Sigmoid colon (tissue), 7 donors: ENCODE data around the gene CRIP2. TPM values are rescaled to one million over a fixed set of nuclear protein-coding genes. Genes with fewer than 3 reads are reported as not detected.

Source experiments
- DNase-seq: peaks from one replicate; pipeline ENCODE4 v3.0.0-alpha.2; 2019
- H3K27ac ChIP-seq, 4 donors: fragments of 200-600 bp; sonication (generic); one replicate each; pipeline ENCODE4 v1.5.1; 2016 to 2019; ENCODE audit warnings: mild to moderate bottlenecking in 1 of 4
- H3K27me3 ChIP-seq, 3 donors: fragments of 200-600 bp; sonication (generic); one replicate each; pipeline ENCODE4 v1.5.1; 2019; ENCODE audit warnings: mild to moderate bottlenecking in 1 of 3
- H3K36me3 ChIP-seq, 4 donors: fragments of 200-600 bp; sonication (generic); one replicate each; pipeline ENCODE4 v1.5.1; 2016 to 2019
- H3K4me1 ChIP-seq, 4 donors: fragments of 200-600 bp; sonication (generic); one replicate each; pipeline ENCODE4 v1.5.1; 2017 to 2019
- H3K4me3 ChIP-seq, 4 donors: fragments of 200-600 bp; sonication (generic); one replicate each; pipeline ENCODE4 v1.5.1; 2017 to 2019; ENCODE audit warnings: mild to moderate bottlenecking in 2 of 4, moderate library complexity in 1 of 4
- H3K9me3 ChIP-seq, 4 donors: fragments of 200-600 bp in 3 of 4; sonication (generic) in 3 of 4; one replicate each; pipeline versions ENCODE4 v1.5.1 to v1.6.1; 2013 to 2019
- CTCF ChIP-seq, 4 experiments: fragments of 450-650 bp in 3 of 4; fragments of 200-600 bp in 1 of 4; IDR thresholded peaks; one replicate each; pipeline ENCODE4 v1.5.1; 2016 to 2019; ENCODE audit warnings: antibody characterized with exemption in 4 of 4, mild to moderate bottlenecking in 3 of 4, moderate library complexity in 2 of 4
- EP300 ChIP-seq, 4 donors: sonication (generic); formaldehyde crosslinking; IDR thresholded peaks; one replicate each; pipeline ENCODE4 v1.6.1; 2017; ENCODE audit warnings: antibody characterized with exemption in 4 of 4
- POLR2A ChIP-seq, 2 donors: fragments of 450-650 bp; IDR thresholded peaks; one replicate each; pipeline ENCODE4 v1.6.1; 2016; ENCODE audit warnings: antibody characterized with exemption in 2 of 2, mild to moderate bottlenecking in 2 of 2, moderate library complexity in 2 of 2
- POLR2AphosphoS5 ChIP-seq, 4 donors: sonication (generic); formaldehyde crosslinking; IDR thresholded peaks; one replicate each; pipeline ENCODE4 v1.6.1; 2017; ENCODE audit warnings: antibody characterized with exemption in 4 of 4
- WGBS, 2 donors: extraction: QIAGEN DNeasy Blood & Tissue Kit; methylation state at CpG; one replicate each; pipeline ENCODE4 v1.1.7; 2013; 5-methylcytosine and 5-hydroxymethylcytosine counted together
- intact Hi-C: fragments of 100-400 bp; cut with DNase I; formaldehyde crosslinking; loops from one replicate; pipeline ENCODE4 v1.15.1; 2023
- polyA plus RNA-seq, 3 donors: library from polyadenylated mRNA; stranded (reverse); fragments of 200-250 nt; gene quantifications; one replicate each; pipeline ENCODE4 v1.2.3, GENCODE V29; 2013
- total RNA-seq, 4 donors: library from RNA; depleted of rRNA; stranded (reverse); fragments of >200 nt; gene quantifications; one replicate each; pipeline ENCODE4 v1.1.0, GENCODE V29; 2016
- donor health status: healthy with polysubstance abuse.
- donor health status: Bipolar disorder and iron deficiency.
- donor health status: healthy.

The CRIP2 gene
- total and polyA plus RNA-seq, 7 donors: 13.6 to 79.5 (median 50.0) TPM

GRCh38 chr14:105480199-105480746, 5.7 kb downstream of the CRIP2 start:
- Histone ChIP-seq H3K27me3 (peaks cover under 1 to 43% (median 5%) of the 10 kb centered on the region in 3 donors), H3K36me3 (peaks cover 0 to 4% (median 0%) of the 10 kb centered on the region in 4 donors), H3K27ac (peak overlapping the region; percentile 85 to 98 (median 91)), H3K9me3 (no peaks in the 10 kb centered on the region), H3K4me1 (peaks cover 0 to 74% (median 69%) of the 10 kb centered on the region in 4 donors), H3K4me3 (no peak overlapping the region)
- TF ChIP-seq CTCF (IDR thresholded peaks at IDR 0.05) (no peak), EP300 (IDR thresholded peaks at IDR 0.05) (no peak), POLR2AphosphoS5 (IDR thresholded peaks at IDR 0.05) (no peak), POLR2A (IDR thresholded peaks at IDR 0.05) (no peak)
- WGBS, 2 donors: 44 to 59% methylated on average over 15 of the region's 15 CpGs
- no peak for DNase-seq
- intact Hi-C loops: loop anchor here (5.0 kb wide), 1 partner anchor 168 kb away; the partner anchor contains the start of gene PACS2

GRCh38 chr14:105480807-105481801, 6.5 kb downstream of the CRIP2 start:
- H3K4me1 ChIP-seq: peaks cover 0 to 72% (median 66%) of the 10 kb centered on the region in 4 donors
- intact Hi-C loops: loop anchor here (1.0 to 5.0 kb wide), 2 partner anchors 9 to 169 kb away; partner anchors contain the start of gene PACS2
- peaks cover 0 to 43% (median 11%) of the 10 kb centered on the region in 3 donors for H3K27me3 ChIP-seq
- TF ChIP-seq POLR2AphosphoS5 (IDR thresholded peaks at IDR 0.05): peak; percentile 6 to 75 (median 59)
- TF ChIP-seq CTCF (IDR thresholded peaks at IDR 0.05): peak; percentile 96 to 99 (median 98)
- no peak for TF ChIP-seq EP300 (IDR thresholded peaks at IDR 0.05)
- TF ChIP-seq POLR2A (IDR thresholded peaks at IDR 0.05): no peak
- DNase-seq: peak; percentile 94
- peak overlapping the region; percentile 24 to 51 (median 42) for H3K4me3 ChIP-seq
- H3K27ac ChIP-seq: peak overlapping the region; percentile 85 to 98 (median 91)
- WGBS, 2 donors: 1% methylated on average over 35 of the region's 35 CpGs
- H3K36me3 ChIP-seq: peaks cover 0 to 4% (median 0%) of the 10 kb centered on the region in 4 donors
- H3K9me3 ChIP-seq: no peaks in the 10 kb centered on the region

- WGBS, 2 donors: 1 to 2% methylated on average over 18 of the region's 18 CpGs
- TF ChIP-seq EP300 (IDR thresholded peaks at IDR 0.05) (peak in 1 of 4 donors; percentile 59), CTCF (IDR thresholded peaks at IDR 0.05) (peak in 1 of 4 experiments; percentile 18), POLR2AphosphoS5 (IDR thresholded peaks at IDR 0.05) (peak in 3 of 4 donors; percentile 43 to 69 (median 57)), POLR2A (IDR thresholded peaks at IDR 0.05) (no peak)
- Histone ChIP-seq H3K27me3 (peaks cover 0 to 43% (median 16%) of the 10 kb centered on the region in 3 donors), H3K4me3 (peak overlapping the region; percentile 24 to 51 (median 42)), H3K27ac (peak overlapping the region; percentile 85 to 98 (median 91)), H3K36me3 (peaks cover 0 to 4% (median 0%) of the 10 kb centered on the region in 4 donors), H3K4me1 (peaks cover 0 to 72% (median 65%) of the 10 kb centered on the region in 4 donors), H3K9me3 (no peaks in the 10 kb centered on the region)
- peak; percentile 97 for DNase-seq
- intact Hi-C loops: loop anchor here (1.0 to 5.0 kb wide), 2 partner anchors 8 to 170 kb away; partner anchors contain the start of gene PACS2
Observed at GRCh38 chr14:105481886-105482457, 7.4 kb downstream of the CRIP2 start.

GRCh38 chr14:105482486-105483110, 8.0 kb downstream of the CRIP2 start:
- H3K27me3 ChIP-seq: peaks cover 3 to 45% (median 21%) of the 10 kb centered on the region in 3 donors

More at GRCh38 chr14:105482486-105483110, 8.0 kb downstream of the CRIP2 start:
- no peak for DNase-seq
- H3K4me1 ChIP-seq: peaks cover 0 to 74% (median 65%) of the 10 kb centered on the region in 4 donors
- peaks cover 0 to 4% (median 0%) of the 10 kb centered on the region in 4 donors for H3K36me3 ChIP-seq
- H3K9me3 ChIP-seq: no peaks in the 10 kb centered on the region
- TF ChIP-seq POLR2A (IDR thresholded peaks at IDR 0.05) (no peak), CTCF (IDR thresholded peaks at IDR 0.05) (no peak), POLR2AphosphoS5 (IDR thresholded peaks at IDR 0.05) (no peak), EP300 (IDR thresholded peaks at IDR 0.05) (no peak)
- H3K27ac ChIP-seq: peak overlapping the region; percentile 85 to 98 (median 91)
- intact Hi-C loops: loop anchor here (5.0 kb wide), 1 partner anchor 170 kb away; the partner anchor contains the start of gene PACS2
- WGBS, 2 donors: 56 to 75% methylated on average over 18 of the region's 18 CpGs
- no peak overlapping the region for H3K4me3 ChIP-seq
